Smooth muscle cell of the coronary artery (primary cell): ENCODE results near the gene TDRD3. TPM values are rescaled to one million over a fixed set of nuclear protein-coding genes. Genes with fewer than 3 reads are reported as not detected.

Experiments used
- total RNA-seq: library from RNA; depleted of rRNA; stranded (reverse); fragments of >200 nt; gene quantifications from 2 replicates; pipeline ENCODE4 v1.2.3, GENCODE V29; 2014; ENCODE audit warnings: low replicate concordance

TDRD3 gene
- 13.0 and 15.3 TPM in 2 replicates for total RNA-seq

DNA sequence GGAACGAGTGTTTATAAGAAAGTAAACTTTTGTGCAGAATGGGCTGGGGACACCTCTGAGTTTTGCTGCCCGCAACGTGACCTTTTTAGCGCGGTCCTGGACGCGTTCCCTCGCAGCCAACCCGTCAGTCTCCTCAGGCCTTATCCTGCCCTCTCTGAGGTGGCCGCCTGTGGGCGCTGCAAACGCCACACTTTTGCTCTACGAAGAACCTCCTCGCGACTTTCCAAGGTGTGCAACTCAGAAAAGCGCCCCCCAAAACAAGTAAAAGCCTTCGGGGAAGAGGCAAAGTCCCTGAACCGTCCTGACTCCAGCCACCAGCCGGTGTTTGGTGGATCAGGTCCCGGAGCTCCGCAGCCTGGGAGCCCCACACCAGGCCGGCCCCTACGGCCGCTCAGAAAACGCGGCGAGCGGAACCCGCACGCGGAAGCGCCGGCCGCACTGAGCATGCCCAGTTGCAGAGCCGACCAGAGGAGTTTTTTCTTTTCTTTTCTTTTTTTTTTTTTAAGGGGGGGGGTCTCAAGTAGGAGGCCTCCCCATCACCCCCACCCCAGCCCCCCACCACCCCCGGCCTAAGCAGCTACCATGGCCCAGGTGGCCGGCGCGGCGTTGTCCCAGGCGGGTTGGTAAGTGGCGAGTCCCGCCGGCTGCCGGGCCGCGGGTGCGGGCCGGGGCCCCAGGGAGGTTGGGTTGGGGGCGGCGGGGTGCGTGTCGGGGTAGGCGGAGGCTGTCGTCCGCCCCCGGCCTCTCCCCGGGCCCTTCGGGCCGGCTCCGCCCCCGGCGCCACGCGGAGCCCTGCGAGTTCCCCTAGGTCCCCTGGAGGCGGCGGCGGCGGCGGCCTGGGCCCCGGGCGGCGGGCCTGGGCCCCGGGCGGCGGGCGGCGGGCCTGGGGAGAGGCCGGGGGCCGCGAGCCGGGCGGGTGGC is at the start of gene TDRD3:
TDRD3 (plus strand) TSS at position 438 of the 921 bp plus-strand sequence; CDS start at position 583, 145 bp downstream.

Other genes with a start within 250 kb of the TDRD3 start
- gene DIAPH3, start 233.3 kb upstream of the TDRD3 start, total RNA-seq, result 0.35 and 7.4 TPM in 2 replicates